Bronchus fibroblast of lung (primary cell): ENCODE results near the gene NUF2. TPM values are rescaled to one million over a fixed set of nuclear protein-coding genes. Genes with fewer than 3 reads are reported as not detected.

Experiments used
- total RNA-seq: library from RNA; depleted of rRNA; stranded (reverse); fragments of >200 nt; gene quantifications from 2 replicates; pipeline ENCODE4 v1.2.3, GENCODE V29; 2015

Gene NUF2
- 34.0 and 42.4 TPM in 2 replicates for total RNA-seq

DNA sequence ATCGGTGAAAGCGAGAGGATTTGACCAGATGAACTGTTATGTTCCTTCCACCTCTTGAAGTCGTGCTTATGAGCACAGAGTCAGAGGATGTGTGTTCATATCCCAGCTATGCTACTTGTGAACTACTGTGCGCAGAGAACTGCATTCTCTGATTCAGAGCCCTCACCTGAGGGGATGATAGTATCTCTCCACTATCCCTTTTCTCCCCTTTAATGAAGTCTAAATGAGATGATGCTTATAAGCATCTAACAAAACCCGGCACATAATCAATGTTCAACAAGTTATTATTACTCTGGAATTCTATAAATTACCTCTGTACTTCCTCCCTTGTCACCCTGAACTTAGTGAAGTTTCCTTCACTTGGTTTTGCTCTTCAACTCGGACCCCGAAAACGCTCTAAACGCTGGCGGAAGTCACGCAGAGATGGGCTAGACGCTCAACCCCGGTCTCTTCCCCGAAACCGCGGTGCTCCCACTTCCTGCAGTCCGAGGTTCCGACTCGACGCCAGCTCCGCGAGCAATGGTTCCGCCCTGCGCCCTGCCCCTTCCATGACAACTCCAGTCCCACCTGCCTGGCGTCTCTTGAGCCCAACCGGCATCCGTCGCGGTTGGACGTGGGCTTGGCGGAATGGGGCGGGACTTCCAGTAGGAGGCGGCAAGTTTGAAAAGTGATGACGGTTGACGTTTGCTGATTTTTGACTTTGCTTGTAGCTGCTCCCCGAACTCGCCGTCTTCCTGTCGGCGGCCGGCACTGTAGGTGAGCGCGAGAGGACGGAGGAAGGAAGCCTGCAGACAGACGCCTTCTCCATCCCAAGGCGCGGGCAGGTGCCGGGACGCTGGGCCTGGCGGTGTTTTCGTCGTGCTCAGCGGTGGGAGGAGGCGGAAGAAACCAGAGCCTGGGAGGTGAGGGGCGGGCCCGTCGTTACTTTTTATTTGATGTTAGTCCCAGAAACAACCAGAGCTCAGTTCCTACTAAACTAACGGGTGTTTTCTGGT, at the start of gene NUF2:
NUF2 (plus strand) TSS at position 644 of the 995 bp plus-strand sequence. CDS start 4,098 bp downstream, outside the sequence.

Other genes with a start within 250 kb of the NUF2 start
- 1.0 and 1.8 TPM in 2 replicates for gene RGS5, start 119.0 kb upstream of the NUF2 start, total RNA-seq